Adrenal gland (tissue), 12 donors: ENCODE measurements around the gene CST8. TPM values are rescaled to one million over a fixed set of nuclear protein-coding genes. Genes with fewer than 3 reads are reported as not detected.

ENCODE experiments used
- DNase-seq, 7 donors: peaks; one replicate each; pipeline ENCODE4 v3.0.0-alpha.2; 2019 to 2020
- H3K27ac ChIP-seq, 5 donors: fragments of 200-600 bp; sonication (generic) in 4 of 5; 1 replicate in 3 of 5; 2 replicates in 2 of 5; pipeline versions ENCODE4 v1.5.1 to v1.8.0; 2016 to 2020; ENCODE audit warnings: mild to moderate bottlenecking in 1 of 5
- H3K27me3 ChIP-seq: fragments of 200-600 bp; 2 replicates; pipeline ENCODE4 v1.8.0; 2021
- H3K36me3 ChIP-seq, 2 donors: fragments of 200-600 bp; replicated peaks in 1 of 2; 1 replicate in 1 of 2; 2 replicates in 1 of 2; pipeline versions ENCODE4 v1.5.1 to v1.8.0; 2018 to 2022
- H3K4me1 ChIP-seq, 2 donors: fragments of 200-600 bp; replicated peaks in 1 of 2; 1 replicate in 1 of 2; 2 replicates in 1 of 2; pipeline versions ENCODE4 v1.5.1 to v1.8.0; 2018 to 2021
- H3K4me3 ChIP-seq, 4 donors: fragments of 200-600 bp; sonication (generic) in 3 of 4; one replicate each; pipeline ENCODE4 v1.5.1; 2016 to 2018
- H3K9me3 ChIP-seq, 3 donors: fragments of 200-600 bp; sonication (generic) in 1 of 3; replicated peaks in 1 of 3; 1 replicate in 2 of 3; 2 replicates in 1 of 3; pipeline versions ENCODE4 v1.5.1 to v1.8.0; 2016 to 2021
- POLR2A ChIP-seq, 2 donors: fragments of 450-650 bp; IDR thresholded peaks; one replicate each; pipeline ENCODE4 v1.6.1; 2017; ENCODE audit warnings: antibody characterized with exemption in 2 of 2, mild to moderate bottlenecking in 2 of 2, moderate library complexity in 1 of 2
- WGBS, 4 donors: extraction: QIAGEN DNeasy Blood & Tissue Kit in 2 of 4; methylation state at CpG; one replicate each; pipeline versions ENCODE4 v1.1.5 to v1.1.7; 2013 to 2017; 5-methylcytosine and 5-hydroxymethylcytosine counted together
- intact Hi-C, 2 donors: fragments of 100-400 bp; cut with DNase I; formaldehyde crosslinking; loops; one replicate each; pipeline versions ENCODE4 v1.14.1 to v1.15.0; 2022 to 2023
- polyA plus RNA-seq, 3 donors: library from polyadenylated mRNA; stranded (reverse); fragments of 200-250 nt in 2 of 3; fragments of 350-450 nt in 1 of 3; fragmentation: Illumina TruSeq in 1 of 3; extraction: RNeasy Lipid Tissue Mini Kit (QIAGEN cat#74804) in 1 of 3; gene quantifications; one replicate each; pipeline ENCODE4 v1.2.3, GENCODE V29; 2013 to 2014
- total RNA-seq, 9 donors: library from RNA; depleted of rRNA in 4 of 9; stranded (reverse); fragments of >200 nt in 4 of 9; fragments of 120-200 nt in 1 of 9; fragmentation: NEBNext Ultra II Directional in 1 of 9; extraction: Animal tissue kit (Norgen Biotek cat#: 25700) in 1 of 9; gene quantifications; one replicate each; pipeline versions ENCODE4 v1.1.0 to v1.2.4, GENCODE V29; 2013 to 2023
- TF ChIP-seq, protein P1 (sequence below), 6 experiments: fragments of 450-650 bp in 4 of 6; fragments of 200-600 bp in 2 of 6; sonication (generic) in 1 of 6; IDR thresholded peaks; 1 replicate in 5 of 6; 2 replicates in 1 of 6; pipeline versions ENCODE4 v1.5.1 to v1.8.0; 2016 to 2021; ENCODE audit warnings: antibody characterized with exemption in 6 of 6, mild to moderate bottlenecking in 2 of 6, moderate library complexity in 1 of 6
- donor health status: healthy with polysubstance abuse.
- donor health status: Bipolar disorder and iron deficiency.
- donor health status: DM: yes; HTN: yes; CAD: no.
- donor health status: DM: no; HTN: no; CAD: no.
- donor health status: DM: no; HTN: no; CAD: no.
- donor health status: DM: yes; HTN: yes; CAD: no.

The CST8 gene
- total and polyA plus RNA-seq, 12 donors = not detected

- TF ChIP-seq, protein P1, sequence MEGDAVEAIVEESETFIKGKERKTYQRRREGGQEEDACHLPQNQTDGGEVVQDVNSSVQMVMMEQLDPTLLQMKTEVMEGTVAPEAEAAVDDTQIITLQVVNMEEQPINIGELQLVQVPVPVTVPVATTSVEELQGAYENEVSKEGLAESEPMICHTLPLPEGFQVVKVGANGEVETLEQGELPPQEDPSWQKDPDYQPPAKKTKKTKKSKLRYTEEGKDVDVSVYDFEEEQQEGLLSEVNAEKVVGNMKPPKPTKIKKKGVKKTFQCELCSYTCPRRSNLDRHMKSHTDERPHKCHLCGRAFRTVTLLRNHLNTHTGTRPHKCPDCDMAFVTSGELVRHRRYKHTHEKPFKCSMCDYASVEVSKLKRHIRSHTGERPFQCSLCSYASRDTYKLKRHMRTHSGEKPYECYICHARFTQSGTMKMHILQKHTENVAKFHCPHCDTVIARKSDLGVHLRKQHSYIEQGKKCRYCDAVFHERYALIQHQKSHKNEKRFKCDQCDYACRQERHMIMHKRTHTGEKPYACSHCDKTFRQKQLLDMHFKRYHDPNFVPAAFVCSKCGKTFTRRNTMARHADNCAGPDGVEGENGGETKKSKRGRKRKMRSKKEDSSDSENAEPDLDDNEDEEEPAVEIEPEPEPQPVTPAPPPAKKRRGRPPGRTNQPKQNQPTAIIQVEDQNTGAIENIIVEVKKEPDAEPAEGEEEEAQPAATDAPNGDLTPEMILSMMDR (IDR thresholded peaks at IDR 0.05) = no peak
- TF ChIP-seq POLR2A (IDR thresholded peaks at IDR 0.05) = no peak
- 41 to 74% (median 62%) methylated on average over 1 of the region's 1 CpG for WGBS, 4 donors
- Histone ChIP-seq H3K27me3 (no peaks in the 10 kb centered on the region), H3K4me3 (no peak overlapping the region), H3K27ac (no peak overlapping the region), H3K9me3 (no peaks in the 10 kb centered on the region), H3K4me1 (no peaks in the 10 kb centered on the region), H3K36me3 (no peaks in the 10 kb centered on the region)
- DNase-seq = no peak
- intact Hi-C loops = no loop called here
Measured at GRCh38 chr20:23514848-23515247, 23.9 kb downstream of the CST8 start.

DNA sequence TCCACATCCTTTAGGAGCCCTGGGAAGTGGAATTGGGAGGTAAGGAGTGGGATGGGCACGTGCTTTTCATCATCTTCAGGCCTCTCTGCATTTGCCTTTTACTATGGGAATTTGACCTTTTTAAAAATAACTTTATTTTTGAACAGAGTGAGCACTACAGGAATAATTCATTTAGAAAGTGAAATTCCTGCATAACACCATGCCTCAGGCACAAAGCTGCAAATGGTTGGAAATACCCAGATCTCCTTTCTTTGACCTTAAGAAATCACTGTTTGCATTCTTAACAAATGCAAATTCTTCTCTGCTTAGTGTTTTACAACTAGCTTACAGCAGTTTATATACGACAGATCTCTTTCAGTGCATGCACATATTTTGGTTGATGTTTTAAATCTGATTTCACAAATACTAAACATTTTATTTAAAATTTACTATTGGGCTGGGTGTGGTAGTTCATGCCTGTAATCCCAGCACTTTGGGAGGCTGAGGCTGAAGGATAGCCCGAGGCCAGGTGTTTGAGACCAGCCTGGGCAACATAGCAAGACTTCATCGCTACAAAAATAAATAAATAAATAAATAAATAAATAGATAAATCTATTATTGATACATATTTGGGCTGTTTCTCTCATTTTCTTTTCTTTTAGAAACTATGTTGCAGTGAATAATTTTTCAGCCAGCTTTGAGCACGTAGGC is 24.5 kb downstream of the CST8 start:
- Histone ChIP-seq H3K4me3 (no peak overlapping the region), H3K27me3 (no peaks in the 10 kb centered on the region), H3K9me3 (no peaks in the 10 kb centered on the region), H3K27ac (no peak overlapping the region), H3K4me1 (no peaks in the 10 kb centered on the region), H3K36me3 (no peaks in the 10 kb centered on the region)
- intact Hi-C loops = no loop called here
- 83 to 89% (median 86%) methylated on average over 5 of the region's 5 CpGs for WGBS, 4 donors
- no peak for DNase-seq
- TF ChIP-seq POLR2A (IDR thresholded peaks at IDR 0.05) = no peak
- TF ChIP-seq, protein P1 (IDR thresholded peaks at IDR 0.05) = no peak

DNA sequence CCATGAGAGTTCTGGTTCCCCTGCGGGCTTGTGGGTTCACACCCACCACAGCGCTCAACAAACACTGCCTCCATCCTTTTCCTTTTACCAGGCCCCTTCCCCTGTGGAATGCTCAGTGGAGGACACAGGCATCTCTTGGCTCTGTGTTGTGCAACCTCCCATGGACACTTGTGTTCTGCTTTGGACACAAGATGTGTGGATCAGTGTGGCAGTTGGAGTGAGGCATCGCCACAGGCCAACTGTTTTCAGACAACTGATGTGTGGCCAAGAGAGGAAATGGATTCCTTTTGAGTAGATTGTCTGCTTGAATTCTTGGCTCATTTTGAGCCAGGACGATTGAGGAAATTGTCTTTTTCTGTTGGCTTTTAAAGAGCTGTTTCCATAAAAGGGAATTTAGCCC is 26.8 kb downstream of the CST8 start:
- no peaks in the 10 kb centered on the region for H3K27me3 ChIP-seq
- H3K9me3 ChIP-seq = no peaks in the 10 kb centered on the region
- H3K27ac ChIP-seq = no peak overlapping the region
- H3K4me3 ChIP-seq = no peak overlapping the region
- no peak for DNase-seq
- no peaks in the 10 kb centered on the region for H3K4me1 ChIP-seq
- 71 to 82% (median 78%) methylated on average over 4 of the region's 4 CpGs for WGBS, 4 donors
- no peaks in the 10 kb centered on the region for H3K36me3 ChIP-seq
- intact Hi-C loops = no loop called here
- TF ChIP-seq, protein P1 (IDR thresholded peaks at IDR 0.05) = no peak
- TF ChIP-seq POLR2A (IDR thresholded peaks at IDR 0.05) = no peak

GRCh38 chr20:23519556-23519955 is 28.6 kb downstream of the CST8 start:
- H3K36me3 ChIP-seq = no peaks in the 10 kb centered on the region
- H3K4me3 ChIP-seq = no peak overlapping the region
- intact Hi-C loops = no loop called here
- DNase-seq = no peak
- H3K4me1 ChIP-seq = no peaks in the 10 kb centered on the region
- TF ChIP-seq, protein P1 (IDR thresholded peaks at IDR 0.05) = no peak
- TF ChIP-seq POLR2A (IDR thresholded peaks at IDR 0.05) = no peak
- H3K9me3 ChIP-seq = no peaks in the 10 kb centered on the region
- no peak overlapping the region for H3K27ac ChIP-seq
- H3K27me3 ChIP-seq = no peaks in the 10 kb centered on the region
- WGBS, 4 donors = 67 to 88% (median 76%) methylated on average over 5 to 6 of the region's 6 CpGs
